IPS-NIHi11 (cell line): ENCODE measurements around the gene PEAR1.
"Not testable (repeated sequence)": the region's sequence is repeated elsewhere in the genome, so short reads cannot be mapped to it uniquely, and the experiment has no call there.

Experiments
- DNase-seq: peaks from one replicate; pipeline ENCODE4 v3.0.0; 2012; ENCODE audit warnings: mixed read lengths, low spot score

Gene PEAR1

DNA sequence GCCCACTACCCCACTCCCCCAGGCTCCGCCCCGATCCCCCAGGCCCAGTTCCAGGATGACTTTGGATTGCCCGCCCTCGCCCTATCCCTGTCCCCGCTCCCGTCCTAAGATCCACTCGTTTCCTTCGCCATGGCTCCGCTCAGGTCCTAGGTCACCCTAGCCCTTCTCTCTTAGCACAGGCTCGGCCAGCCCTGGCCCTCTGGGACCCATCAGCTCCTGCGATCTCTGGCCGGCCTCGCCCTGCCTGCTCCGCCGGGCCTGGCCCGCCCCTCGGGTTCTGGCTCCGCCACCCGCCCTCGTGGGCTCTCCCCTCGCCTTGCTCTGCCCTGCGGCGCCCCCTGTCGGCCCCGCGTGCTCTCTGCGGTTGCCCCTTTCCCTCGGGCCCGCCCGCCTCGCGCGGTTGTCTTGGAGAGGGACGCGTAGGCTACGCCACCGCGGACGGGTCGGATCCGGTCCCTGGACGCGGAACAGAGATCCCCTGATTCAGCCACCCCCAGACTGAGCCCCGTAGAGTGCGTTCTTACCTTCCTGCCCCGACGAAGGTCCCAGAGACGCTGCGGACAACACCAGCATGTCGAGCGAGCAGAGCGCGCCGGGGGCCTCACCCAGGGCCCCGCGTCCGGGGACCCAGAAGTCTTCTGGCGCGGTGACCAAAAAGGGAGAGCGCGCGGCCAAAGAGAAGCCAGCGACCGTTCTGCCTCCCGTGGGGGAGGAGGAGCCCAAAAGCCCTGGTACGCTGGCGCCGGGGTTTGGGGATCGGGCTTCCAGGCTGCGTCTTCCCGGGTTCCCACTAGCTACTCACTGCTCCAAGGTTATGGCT lies 26.9 kb downstream of the PEAR1 start, which contains the start of gene LRRC71:
TSS of gene LRRC71 (plus strand) at position 400 of the 820 bp plus-strand sequence. CDS start at position 572, 172 bp downstream.
- peak; percentile 99 for DNase-seq

- no peak for DNase-seq
These were observed 27.6 kb downstream of the PEAR1 start for GRCh38 chr1:156921053-156921529.

DNA sequence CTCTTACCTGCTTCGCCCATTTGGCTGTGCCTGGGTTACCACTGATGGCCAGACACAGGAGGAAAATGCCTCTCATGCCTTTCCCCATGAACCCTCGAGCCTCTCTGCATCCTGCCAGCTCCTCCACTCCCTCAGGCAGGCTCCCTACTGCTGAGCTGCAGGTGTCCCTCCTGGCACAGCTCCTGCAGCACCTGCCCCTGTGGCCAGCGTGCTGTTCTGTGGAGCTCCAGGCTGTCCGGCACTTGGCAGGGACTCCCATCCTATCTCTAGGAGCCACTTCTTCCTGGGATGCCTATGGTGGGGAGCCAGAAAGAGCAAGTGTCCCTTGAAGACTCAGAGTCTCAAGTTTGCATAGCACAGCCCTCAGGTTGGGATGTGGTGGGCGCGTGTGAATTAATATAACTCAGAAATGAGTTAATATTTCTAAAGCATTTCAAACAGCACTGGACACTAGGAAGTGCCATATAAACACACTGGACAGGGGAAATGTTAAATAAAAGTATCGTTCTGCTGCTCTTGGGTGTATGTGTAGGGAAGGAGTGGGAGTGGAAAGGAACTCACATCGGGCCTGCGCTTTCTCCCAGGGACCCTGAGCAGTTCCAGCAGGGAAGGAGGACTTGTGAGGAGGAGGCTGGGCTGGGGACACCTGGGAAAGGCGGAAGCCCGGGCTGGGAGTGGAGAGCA lies 29.6 kb downstream of the PEAR1 start:
- DNase-seq = peak; percentile 27

DNA sequence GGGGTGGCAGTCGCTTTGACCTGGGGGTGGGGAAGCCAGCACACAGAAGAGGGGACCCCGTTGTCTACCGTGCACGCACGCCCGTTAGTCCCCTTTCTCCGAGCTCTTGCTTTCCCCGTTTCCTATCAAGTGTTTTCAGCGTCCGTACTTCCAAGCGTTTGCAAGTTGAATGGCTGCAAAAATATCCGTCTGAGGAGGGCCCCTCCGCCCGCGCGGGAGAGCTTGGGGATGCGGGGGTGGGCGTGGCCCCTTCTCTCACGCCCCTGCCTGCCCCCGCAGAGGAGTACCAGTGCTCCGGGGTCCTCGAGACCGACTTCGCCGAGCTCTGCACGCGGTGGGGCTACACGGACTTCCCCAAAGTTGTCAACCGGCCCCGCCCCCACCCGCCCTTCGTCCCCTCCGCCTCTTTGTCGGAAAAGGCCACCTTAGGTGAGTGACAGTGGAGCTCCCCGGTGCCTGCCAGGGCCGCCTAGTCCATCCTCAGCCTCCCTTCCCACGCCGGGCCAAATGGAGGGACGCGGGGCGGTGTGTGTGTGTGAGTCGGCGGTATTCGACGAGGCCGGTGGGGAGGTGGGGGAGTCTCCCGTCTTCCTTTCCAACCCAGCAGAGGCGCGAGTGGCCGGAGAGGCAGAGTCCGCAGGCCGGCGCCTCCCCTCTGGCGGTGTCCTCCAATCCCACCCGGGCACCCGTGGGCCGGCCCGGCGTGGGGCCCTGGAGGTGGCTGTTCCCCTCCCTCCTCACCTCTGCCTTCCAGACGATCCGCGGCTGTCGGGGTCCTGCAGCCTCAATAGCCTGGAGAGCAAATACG lies 30.4 kb downstream of the PEAR1 start:
- peak; percentile 37 for DNase-seq

DNA sequence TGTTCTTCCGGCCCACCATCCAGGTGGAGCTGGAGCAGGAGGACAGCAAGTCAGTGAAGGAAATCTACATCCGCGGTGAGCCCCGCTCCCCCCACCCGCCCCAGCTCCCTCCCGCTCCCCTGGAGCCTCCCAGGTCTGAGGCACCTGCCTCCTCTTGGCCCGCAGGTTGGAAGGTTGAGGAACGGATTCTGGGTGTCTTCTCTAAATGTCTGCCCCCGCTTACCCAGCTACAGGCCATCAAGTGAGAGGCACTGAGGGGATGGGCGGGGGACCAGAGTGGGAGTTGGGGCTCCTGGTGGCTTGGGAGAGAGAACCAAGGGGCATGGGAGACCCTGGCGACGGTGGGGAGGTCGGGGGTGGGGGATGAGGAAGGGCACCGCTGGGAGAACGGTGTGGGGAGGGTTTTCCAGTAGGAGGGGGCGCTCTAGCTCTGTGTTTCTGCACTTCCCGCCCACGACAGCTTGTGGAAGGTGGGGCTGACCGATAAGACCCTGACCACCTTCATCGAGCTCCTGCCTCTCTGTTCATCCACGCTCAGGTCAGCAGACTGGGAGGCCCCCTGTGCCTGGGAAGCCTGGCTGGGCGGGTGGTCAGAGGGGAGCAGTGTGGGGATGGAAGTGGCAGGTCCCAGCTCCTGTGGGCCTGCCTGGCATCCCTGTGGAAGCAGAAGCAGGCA lies 31.1 kb downstream of the PEAR1 start:
- peak; percentile 52 for DNase-seq

DNA sequence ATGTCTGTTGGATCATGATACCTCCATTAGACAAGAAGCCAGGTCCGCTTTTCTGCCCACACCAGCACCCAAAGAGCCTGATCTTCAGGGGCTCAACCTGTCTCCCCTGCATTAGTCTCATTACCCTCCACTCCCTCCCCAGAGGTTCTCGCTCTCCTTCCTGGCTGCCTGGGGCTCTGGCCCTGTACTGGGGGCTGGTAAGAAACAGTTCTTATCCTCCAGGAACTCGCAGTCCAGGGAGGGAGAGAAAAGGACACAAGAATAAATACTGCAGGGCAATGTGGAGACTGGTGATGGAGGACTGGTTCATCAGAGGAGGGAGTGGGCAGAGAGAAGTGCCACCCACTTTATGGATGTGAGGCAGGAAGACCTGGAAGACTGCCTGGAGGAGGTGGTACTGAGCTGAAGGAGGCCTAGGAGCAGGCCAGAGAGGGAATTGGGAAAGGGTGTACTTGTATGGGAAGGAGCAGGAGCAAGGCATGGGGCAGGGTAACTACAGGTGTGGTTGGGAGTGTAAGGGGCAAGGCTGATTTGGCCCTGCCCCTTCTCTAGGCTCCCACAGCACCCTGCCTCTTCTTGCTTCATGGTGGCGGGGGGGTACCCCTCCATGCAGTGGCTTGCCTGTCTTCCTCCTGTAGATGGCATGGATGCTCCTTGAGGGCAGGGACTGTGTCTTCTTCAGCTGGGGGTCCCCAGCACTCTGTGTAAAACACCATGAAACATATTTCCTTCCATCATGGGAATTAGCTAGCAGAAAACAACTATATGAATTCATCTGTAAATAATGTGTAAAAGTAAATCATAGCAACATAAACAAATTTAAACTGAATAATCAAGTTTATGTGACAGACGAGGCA lies 31.9 kb downstream of the PEAR1 start:
- DNase-seq = no peak

- DNase-seq = no peak
These were observed 32.7 kb downstream of the PEAR1 start for GRCh38 chr1:156926175-156926574.

GRCh38 chr1:156926695-156927094 lies 33.2 kb downstream of the PEAR1 start:
- DNase-seq = not testable (repeated sequence)

- peak; percentile 87 for DNase-seq
These were observed 33.9 kb downstream of the PEAR1 start for GRCh38 chr1:156927215-156928042.

- DNase-seq = no peak
These were observed 34.6 kb downstream of the PEAR1 start for GRCh38 chr1:156928043-156928602.

DNA sequence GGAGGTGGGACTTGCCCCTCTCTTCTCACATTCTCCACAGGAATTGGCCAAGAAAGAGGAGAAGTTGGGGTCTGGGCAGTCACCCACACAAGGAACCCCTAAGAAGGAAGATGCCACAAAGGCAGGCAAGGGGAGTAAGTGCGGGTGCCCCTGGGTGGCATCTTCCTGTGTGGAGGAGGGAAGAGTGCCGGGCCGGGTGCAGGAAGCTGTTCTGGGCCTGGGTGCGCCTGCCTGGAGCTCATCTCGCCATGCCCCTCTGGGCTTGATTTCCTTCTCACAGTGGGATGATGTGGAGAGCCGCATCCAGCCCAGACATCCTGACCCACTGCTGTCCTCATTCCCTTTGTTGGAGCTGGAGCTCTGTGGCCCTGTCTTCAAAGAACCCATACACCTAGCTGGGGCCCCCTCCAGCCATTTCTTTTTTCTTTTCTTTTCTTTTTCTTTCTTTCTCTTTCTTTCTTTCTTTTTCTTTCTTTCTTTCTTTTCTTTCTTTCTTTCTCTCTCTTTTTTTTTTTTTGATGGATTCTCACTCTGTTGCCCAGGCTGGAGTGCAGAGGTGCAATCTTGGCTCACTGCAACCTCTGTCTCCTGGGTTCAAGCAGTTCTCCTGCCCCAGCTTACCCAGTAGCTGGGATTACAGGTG lies 36.2 kb downstream of the PEAR1 start:
- DNase-seq = no peak

DNA sequence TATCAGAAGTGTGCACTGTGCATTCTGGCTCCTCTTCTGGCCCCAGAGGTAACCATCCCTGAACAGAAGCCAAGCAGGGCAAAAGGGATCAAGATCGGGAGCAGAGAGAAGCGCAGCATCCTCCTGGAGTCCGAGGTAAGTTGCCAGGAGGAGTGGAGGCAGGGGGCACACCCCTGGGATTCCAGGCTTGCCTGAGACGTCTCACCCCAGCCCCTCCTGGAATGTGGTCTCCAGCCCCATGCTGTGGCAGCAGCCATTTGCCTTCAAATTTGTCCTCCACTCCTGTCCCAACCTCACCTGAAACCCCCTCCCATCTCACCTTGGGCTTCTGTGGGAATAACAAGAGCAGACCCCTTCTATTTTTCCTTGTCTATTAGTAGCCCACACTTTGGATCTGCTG lies 37.0 kb downstream of the PEAR1 start:
- DNase-seq = no peak

- DNase-seq = no peak
These were observed 37.9 kb downstream of the PEAR1 start for GRCh38 chr1:156931211-156931952.

GRCh38 chr1:156931974-156932710 lies 38.6 kb downstream of the PEAR1 start:
- DNase-seq = no peak

GRCh38 chr1:156933136-156933535 lies 39.6 kb downstream of the PEAR1 start:
- DNase-seq = no peak

DNA sequence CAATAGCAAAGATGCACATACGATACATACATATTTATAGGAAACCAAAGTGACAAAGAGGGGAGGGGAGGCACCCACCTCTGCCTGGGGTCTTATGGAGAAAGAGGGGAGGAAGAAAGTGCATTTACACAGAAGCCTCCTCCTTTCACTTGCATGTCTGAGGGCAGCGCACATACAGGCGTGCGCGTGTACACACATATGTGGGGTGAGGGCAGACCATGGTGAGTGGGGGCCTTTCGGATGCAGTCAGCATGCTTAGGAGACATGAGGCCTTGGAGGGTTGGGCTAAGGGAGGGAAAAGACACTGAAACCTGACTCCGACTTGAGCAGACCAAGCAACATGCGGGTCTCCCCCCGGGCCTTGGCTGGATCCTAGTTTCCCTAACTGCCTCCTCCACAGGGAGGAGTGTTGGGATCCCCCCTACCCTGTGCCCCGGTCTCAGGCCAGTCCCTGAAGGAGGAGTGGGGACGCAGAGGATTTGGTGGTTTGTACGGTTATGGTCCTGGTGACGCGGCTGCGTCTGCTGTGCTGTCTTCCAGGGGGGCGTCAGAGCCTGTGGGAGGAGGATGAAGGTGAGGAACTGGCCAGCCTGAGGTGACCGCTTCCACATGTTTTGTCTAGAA lies 42.1 kb downstream of the PEAR1 start:
- peak; percentile 36 for DNase-seq

- no peak for DNase-seq
These were observed 42.7 kb downstream of the PEAR1 start for GRCh38 chr1:156936191-156936590.
